GM13976 (cell line): Measurements from ENCODE around the gene TSC22D4.

ENCODE experiments used
- DNase-seq: peaks from one replicate; pipeline ENCODE4 v3.0.0; 2012; ENCODE audit warnings: low spot score
- CTCF ChIP-seq: IDR thresholded peaks from 2 replicates; pipeline ENCODE4 v1.5.1; 2012; ENCODE audit warnings: borderline replicate concordance, mild to moderate bottlenecking; ENCODE audit not compliant: insufficient read depth; ENCODE audit errors: extremely low read depth, missing control alignments, control extremely low read depth
- in situ Hi-C: fragments of 300-500 bp; cut with MboI; formaldehyde crosslinking; loops from one replicate; pipeline ENCODE4 v1.12.0; 2022; ENCODE audit warnings: low sequenced_read_pairs, mixed read lengths, inconsistent platforms; ENCODE audit not compliant: unreplicated experiment

Gene TSC22D4

DNA sequence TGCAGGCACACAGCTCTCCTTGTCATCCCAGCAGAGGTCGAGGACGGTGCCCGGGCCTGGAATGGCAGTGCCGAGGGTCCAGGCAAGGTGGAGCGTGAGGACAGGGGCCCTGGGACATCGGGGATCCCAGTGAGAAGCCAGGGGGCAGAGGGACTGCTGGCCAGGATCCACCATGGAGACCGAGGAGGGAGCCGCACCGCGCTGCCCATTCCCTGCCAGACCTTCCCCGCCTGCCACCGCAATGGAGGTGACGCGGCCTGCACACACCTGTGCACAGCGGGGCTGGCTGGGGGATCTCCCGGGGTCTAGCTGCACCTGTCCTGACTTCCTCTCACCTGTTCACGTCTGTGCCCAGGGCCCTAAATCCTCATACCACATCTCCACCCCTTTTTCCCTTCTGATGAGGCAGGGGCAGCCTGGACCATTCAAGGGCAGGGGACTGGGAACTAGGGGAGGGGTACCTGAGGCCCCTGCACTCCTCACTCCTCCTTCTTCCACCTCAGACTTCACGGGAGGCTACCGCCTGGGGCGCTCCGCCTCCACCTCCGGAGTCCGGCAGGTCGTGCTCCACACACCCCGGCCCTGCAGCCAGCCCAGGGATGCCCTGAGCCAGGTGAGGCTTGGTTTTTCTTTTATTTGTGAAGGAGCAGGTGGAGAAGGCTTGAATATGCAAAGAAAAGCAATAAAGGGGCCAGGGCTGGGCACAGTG, 11.6 kb upstream of the TSC22D4 start:
- in situ Hi-C loops, result no loop called here
- no peak for TF ChIP-seq CTCF
- DNase-seq, result peak; percentile 32

DNA sequence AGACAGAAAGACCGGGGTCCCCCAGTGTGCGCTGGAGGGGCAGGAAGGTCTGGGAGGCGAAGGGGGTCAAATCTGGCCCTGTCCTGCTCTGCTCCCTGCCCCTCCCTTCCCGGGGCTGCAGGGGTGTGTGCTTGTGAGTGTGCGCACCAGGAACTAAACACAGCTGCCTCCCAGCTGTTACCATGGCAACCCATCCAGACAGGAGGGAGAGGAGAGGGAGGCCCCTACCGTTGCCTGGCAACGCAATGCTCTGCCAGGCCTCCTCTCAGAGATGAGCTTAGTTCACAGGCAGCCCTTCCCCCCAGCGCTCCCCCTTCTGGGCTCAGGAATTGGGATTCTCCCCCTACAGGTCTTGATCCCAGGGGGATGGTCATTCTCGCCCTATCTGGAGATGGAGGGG, 10.8 kb upstream of the TSC22D4 start:
- DNase-seq, result peak; percentile 87
- in situ Hi-C loops, result no loop called here
- TF ChIP-seq CTCF, result no peak

GRCh38 chr7:100489121-100489520, 10.1 kb upstream of the TSC22D4 start:
- DNase-seq, result peak; percentile 21
- no peak for TF ChIP-seq CTCF
- in situ Hi-C loops, result no loop called here

- TF ChIP-seq CTCF, result no peak
- DNase-seq, result peak; percentile 14
- in situ Hi-C loops, result no loop called here
These were observed 9.5 kb upstream of the TSC22D4 start for GRCh38 chr7:100488333-100489095.

- in situ Hi-C loops, result no loop called here
- no peak for DNase-seq
- TF ChIP-seq CTCF, result no peak
These were observed 7.9 kb upstream of the TSC22D4 start for GRCh38 chr7:100486753-100487446.

GRCh38 chr7:100486111-100486636, 7.2 kb upstream of the TSC22D4 start:
- in situ Hi-C loops, result no loop called here
- DNase-seq, result peak; percentile 20
- TF ChIP-seq CTCF, result no peak
